T-helper 1 cell (primary cell): Measurements from ENCODE around the gene CTSD.
"Not testable (repeated sequence)": the region's sequence is repeated elsewhere in the genome, so short reads cannot be mapped to it uniquely, and the experiment has no call there.

ENCODE experiments used
- DNase-seq, 5 donors: peaks; one replicate each; pipeline ENCODE4 v3.0.0-alpha.2; 2012 to 2020

CTSD gene

GRCh38 chr11:1782031-1782590 is 18.4 kb upstream of the CTSD start:
- DNase-seq, result no peak

GRCh38 chr11:1781593-1781975 is 17.9 kb upstream of the CTSD start:
- DNase-seq, result no peak

GRCh38 chr11:1780700-1781592 is 17.2 kb upstream of the CTSD start:
- DNase-seq, result no peak

- no peak for DNase-seq
Observed at GRCh38 chr11:1779806-1780699, 16.3 kb upstream of the CTSD start.

- DNase-seq, result no peak
Observed at GRCh38 chr11:1779034-1779805, 15.5 kb upstream of the CTSD start.

- no peak for DNase-seq
Observed at GRCh38 chr11:1778141-1778911, 14.6 kb upstream of the CTSD start.

GRCh38 chr11:1777737-1778136 is 14.0 kb upstream of the CTSD start:
- no peak for DNase-seq

GRCh38 chr11:1776944-1777715 is 13.4 kb upstream of the CTSD start:
- no peak for DNase-seq

GRCh38 chr11:1776331-1776851 is 12.7 kb upstream of the CTSD start:
- no peak for DNase-seq

- no peak for DNase-seq
Observed at GRCh38 chr11:1774886-1775285, 11.2 kb upstream of the CTSD start.

- DNase-seq, result no peak
Observed at GRCh38 chr11:1773994-1774550, 10.3 kb upstream of the CTSD start.

GRCh38 chr11:1773131-1773993 is 9.6 kb upstream of the CTSD start:
- no peak for DNase-seq

- peak in 2 of 5 donors; percentile 18 to 83 for DNase-seq
Observed at GRCh38 chr11:1772270-1773130, 8.8 kb upstream of the CTSD start.

GRCh38 chr11:1771700-1772099 is 8.0 kb upstream of the CTSD start:
- no peak for DNase-seq

GRCh38 chr11:1771273-1771672 is 7.5 kb upstream of the CTSD start:
- no peak for DNase-seq

GRCh38 chr11:1770528-1770927 is 6.8 kb upstream of the CTSD start:
- DNase-seq, result no peak

- no peak for DNase-seq
Observed at GRCh38 chr11:1770061-1770460, 6.3 kb upstream of the CTSD start.

- DNase-seq, result not testable (repeated sequence)
Observed at GRCh38 chr11:1769304-1769936, 5.7 kb upstream of the CTSD start.
